ENCODE measurements around the gene KCNK13. TPM values are rescaled to one million over a fixed set of nuclear protein-coding genes. Genes with fewer than 3 reads are reported as not detected.

Gene KCNK13
- total and polyA plus RNA-seq, 2 experiments from 2014 or later = 0.48 to 1.1 TPM

- Histone ChIP-seq H3K27me3 (no peaks in the 10 kb centered on the region), H3K4me3 (no peak overlapping the region), H3K4me1 (ENCODE audit: low read depth) (peaks cover 17% of the 10 kb centered on the region), H3K27ac (no peak overlapping the region), H3K36me3 (no peaks in the 10 kb centered on the region), H3K9me3 (ENCODE audit: low read depth) (no peaks in the 10 kb centered on the region)
- no peak for TF ChIP-seq CTCF (IDR thresholded peaks at IDR 0.05; ENCODE audit: low read depth, low read length)
- no peak for DNase-seq (ENCODE audit: low read depth in 1 of 2, low spot score in 1 of 2)
Observed at GRCh38 chr14:90184094-90184493, 122.3 kb downstream of the KCNK13 start.

- no peaks in the 10 kb centered on the region for H3K9me3 ChIP-seq (ENCODE audit: low read depth)
- no peak for DNase-seq (ENCODE audit: low read depth in 1 of 2, low spot score in 1 of 2)
- H3K27me3 ChIP-seq = no peaks in the 10 kb centered on the region
- peaks cover 10% of the 10 kb centered on the region for H3K4me1 ChIP-seq (ENCODE audit: low read depth)
- no peak overlapping the region for H3K4me3 ChIP-seq
- no peak overlapping the region for H3K27ac ChIP-seq
- TF ChIP-seq CTCF (IDR thresholded peaks at IDR 0.05; ENCODE audit: low read depth, low read length) = no peak
- no peaks in the 10 kb centered on the region for H3K36me3 ChIP-seq
Observed at GRCh38 chr14:90184571-90185266, 122.9 kb downstream of the KCNK13 start.

GRCh38 chr14:90188588-90188987 is 126.8 kb downstream of the KCNK13 start:
- Histone ChIP-seq H3K36me3 (no peaks in the 10 kb centered on the region), H3K27ac (no peak overlapping the region), H3K9me3 (ENCODE audit: low read depth) (no peaks in the 10 kb centered on the region), H3K27me3 (no peaks in the 10 kb centered on the region), H3K4me3 (no peak overlapping the region), H3K4me1 (ENCODE audit: low read depth) (no peaks in the 10 kb centered on the region)
- no peak for TF ChIP-seq CTCF (IDR thresholded peaks at IDR 0.05; ENCODE audit: low read depth, low read length)
- no peak for DNase-seq (ENCODE audit: low read depth in 1 of 2, low spot score in 1 of 2)

GRCh38 chr14:90191154-90191553 is 129.4 kb downstream of the KCNK13 start:
- no peak overlapping the region for H3K27ac ChIP-seq
- H3K4me1 ChIP-seq (ENCODE audit: low read depth) = no peaks in the 10 kb centered on the region
- DNase-seq (ENCODE audit: low read depth in 1 of 2, low spot score in 1 of 2) = no peak
- H3K36me3 ChIP-seq = no peaks in the 10 kb centered on the region
- no peak for TF ChIP-seq CTCF (IDR thresholded peaks at IDR 0.05; ENCODE audit: low read depth, low read length)
- H3K4me3 ChIP-seq = no peak overlapping the region
- H3K9me3 ChIP-seq (ENCODE audit: low read depth) = no peaks in the 10 kb centered on the region
- H3K27me3 ChIP-seq = no peaks in the 10 kb centered on the region

- no peaks in the 10 kb centered on the region for H3K36me3 ChIP-seq
- H3K9me3 ChIP-seq (ENCODE audit: low read depth) = no peaks in the 10 kb centered on the region
- H3K4me3 ChIP-seq = no peak overlapping the region
- no peaks in the 10 kb centered on the region for H3K27me3 ChIP-seq
- no peak overlapping the region for H3K27ac ChIP-seq
- DNase-seq (ENCODE audit: low read depth in 1 of 2, low spot score in 1 of 2) = no peak
- no peak for TF ChIP-seq CTCF (IDR thresholded peaks at IDR 0.05; ENCODE audit: low read depth, low read length)
- H3K4me1 ChIP-seq (ENCODE audit: low read depth) = no peaks in the 10 kb centered on the region
Observed at GRCh38 chr14:90191585-90191984, 129.8 kb downstream of the KCNK13 start.
